Prostate gland (tissue), 2 donors: ENCODE results near the gene FLOT2. TPM values are rescaled to one million over a fixed set of nuclear protein-coding genes. Genes with fewer than 3 reads are reported as not detected.
"Not testable (repeated sequence)": the region's sequence is repeated elsewhere in the genome, so short reads cannot be mapped to it uniquely, and the experiment has no call there.

Experiments
- DNase-seq: peaks from one replicate; pipeline ENCODE4 v3.0.0-alpha.2; 2019; ENCODE audit warnings: low spot score
- H3K27ac ChIP-seq, 2 donors: fragments of 200-600 bp; sonication (generic); 2 replicates each; pipeline ENCODE4 v1.5.1; 2017 to 2019
- H3K27me3 ChIP-seq: fragments of 200-600 bp; sonication (generic); replicated peaks from 2 replicates; pipeline ENCODE4 v1.5.1; 2019; ENCODE audit not compliant: insufficient read depth
- H3K36me3 ChIP-seq, 2 donors: fragments of 200-600 bp; sonication (generic); 1 replicate in 1 of 2; 2 replicates in 1 of 2; pipeline versions ENCODE4 v1.5.1 to v1.8.1; 2017 to 2019
- H3K4me1 ChIP-seq: fragments of 200-600 bp; sonication (generic); replicated peaks from 2 replicates; pipeline ENCODE4 v1.5.1; 2019
- H3K4me3 ChIP-seq, 2 donors: fragments of 200-600 bp; sonication (generic); 2 replicates each; pipeline ENCODE4 v1.5.1; 2017 to 2019
- H3K9me3 ChIP-seq: fragments of 200-600 bp; sonication (generic); 2 replicates; pipeline ENCODE4 v1.5.1; 2017
- CTCF ChIP-seq, 4 experiments: fragments of 200-600 bp in 2 of 4; fragments of 450-650 bp in 2 of 4; sonication (generic) in 2 of 4; IDR thresholded peaks; 1 replicate in 3 of 4; 2 replicates in 1 of 4; pipeline ENCODE4 v1.5.1; 2016 to 2019; ENCODE audit warnings: antibody characterized with exemption in 4 of 4, mild to moderate bottlenecking in 2 of 4, moderate library complexity in 2 of 4
- POLR2A ChIP-seq: fragments of 450-650 bp; IDR thresholded peaks from one replicate; pipeline ENCODE4 v1.6.1; 2016; ENCODE audit warnings: antibody characterized with exemption, mild to moderate bottlenecking
- POLR2AphosphoS5 ChIP-seq: sonication (generic); formaldehyde crosslinking; IDR thresholded peaks from one replicate; pipeline ENCODE4 v1.6.1; 2017; ENCODE audit warnings: antibody characterized with exemption
- WGBS: methylation state at CpG from one replicate; pipeline ENCODE4 v1.1.5; 2018; 5-methylcytosine and 5-hydroxymethylcytosine counted together
- intact Hi-C: fragments of 100-400 bp; cut with DNase I; formaldehyde crosslinking; loops from one replicate; pipeline ENCODE4 v1.14.2; 2022
- total RNA-seq, 2 donors: library from RNA; depleted of rRNA; stranded (reverse); fragments of >200 nt; gene quantifications; one replicate each; pipeline ENCODE4 v1.1.0, GENCODE V29; 2016

Gene FLOT2
- total RNA-seq, 2 donors from 2014 or later = 82.9 to 121 TPM

GRCh38 chr17:28897769-28898526 lies 415 bp upstream of the FLOT2 start:
- WGBS = 21% methylated on average over 23 of the region's 23 CpGs
- no peak for DNase-seq

GRCh38 chr17:28896491-28896883 lies 1.0 kb downstream of the FLOT2 start:
- 7% methylated on average over 5 of the region's 5 CpGs for WGBS
- TF ChIP-seq POLR2AphosphoS5 (no peak), POLR2A (no peak), CTCF (IDR thresholded peaks at IDR 0.05) (no peak)
- no peaks in the 10 kb centered on the region for H3K36me3 ChIP-seq
- H3K27me3 ChIP-seq = no peaks in the 10 kb centered on the region
- intact Hi-C loops = loop anchor here (5.0 kb wide), 2 partner anchors 51 to 134 kb away; no protein-coding TSS in a partner anchor
- H3K4me3 ChIP-seq = peak overlapping the region; percentile 95 to 97
- no peaks in the 10 kb centered on the region for H3K9me3 ChIP-seq
- H3K4me1 ChIP-seq = peaks cover 18% of the 10 kb centered on the region
- no peak for DNase-seq
- peak overlapping the region; percentile 96 to 97 for H3K27ac ChIP-seq

More at GRCh38 chr17:28897769-28898526, 415 bp upstream of the FLOT2 start:
- peak overlapping the region; percentile 95 to 97 for H3K4me3 ChIP-seq
- peak overlapping the region; percentile 96 to 97 for H3K27ac ChIP-seq
- H3K9me3 ChIP-seq = no peaks in the 10 kb centered on the region
- intact Hi-C loops = loop anchor here (5.0 kb wide), 2 partner anchors 49 to 136 kb away; no protein-coding TSS in a partner anchor
- H3K36me3 ChIP-seq = no peaks in the 10 kb centered on the region
- H3K4me1 ChIP-seq = peaks cover 20% of the 10 kb centered on the region
- no peaks in the 10 kb centered on the region for H3K27me3 ChIP-seq
- TF ChIP-seq POLR2A = no peak
- TF ChIP-seq CTCF (IDR thresholded peaks at IDR 0.05) = no peak
- TF ChIP-seq POLR2AphosphoS5 = no peak

- intact Hi-C loops = loop anchor here (5.0 kb wide), 2 partner anchors 51 to 134 kb away; no protein-coding TSS in a partner anchor
- DNase-seq = no peak
- Histone ChIP-seq H3K27ac (peak overlapping the region; percentile 96 to 97), H3K27me3 (no peaks in the 10 kb centered on the region), H3K4me3 (peak overlapping the region; percentile 95 to 97), H3K36me3 (no peaks in the 10 kb centered on the region), H3K4me1 (peaks cover 13% of the 10 kb centered on the region), H3K9me3 (no peaks in the 10 kb centered on the region)
- 35% methylated on average over 3 of the region's 3 CpGs for WGBS
- no peak for TF ChIP-seq POLR2A
Measured at GRCh38 chr17:28895794-28896447, 1.6 kb downstream of the FLOT2 start.

- intact Hi-C loops, H3K27me3 ChIP-seq, H3K4me3 ChIP-seq, H3K36me3 ChIP-seq, H3K9me3 ChIP-seq: not testable (repeated sequence)
- H3K4me1 ChIP-seq = peaks cover 11% of the 10 kb centered on the region
- TF ChIP-seq POLR2AphosphoS5 = peak; percentile 72
- peak; percentile 57 for DNase-seq
- H3K27ac ChIP-seq = peak overlapping the region; percentile 82 to 87
- WGBS = 35% methylated on average over 16 of the region's 16 CpGs
Measured at GRCh38 chr17:28893248-28894183, 4.0 kb downstream of the FLOT2 start.

- H3K36me3 ChIP-seq = no peaks in the 10 kb centered on the region
- no peaks in the 10 kb centered on the region for H3K27me3 ChIP-seq
- WGBS = 89% methylated on average over 4 of the region's 4 CpGs
- H3K4me3 ChIP-seq = no peak overlapping the region
- peaks cover 4% of the 10 kb centered on the region for H3K4me1 ChIP-seq
- intact Hi-C loops = no loop called here
- DNase-seq = no peak
- H3K27ac ChIP-seq = peak overlapping the region in 1 of 2 donors; percentile 17
- no peaks in the 10 kb centered on the region for H3K9me3 ChIP-seq
- TF ChIP-seq POLR2AphosphoS5 = no peak
- TF ChIP-seq POLR2A = no peak
- no peak for TF ChIP-seq CTCF (IDR thresholded peaks at IDR 0.05)
Measured at GRCh38 chr17:28892024-28892423, 5.5 kb downstream of the FLOT2 start.
